Fibroblast of mammary gland (primary cell): ENCODE results near the gene TMBIM6.

ENCODE experiments used
- DNase-seq: peaks from one replicate; pipeline ENCODE4 v3.0.0-alpha.2; 2010; ENCODE audit warnings: low read depth
- H3K4me3 ChIP-seq: 2 replicates; pipeline ENCODE4 v1.5.1; 2011; ENCODE audit warnings: low read depth, mild to moderate bottlenecking, low read length, moderate library complexity; ENCODE audit not compliant: control insufficient read depth
- CTCF ChIP-seq: conservative IDR thresholded peaks from 2 replicates; pipeline ENCODE4 v1.5.1; 2011; ENCODE audit warnings: low read depth, low read length, inconsistent platforms; ENCODE audit not compliant: control insufficient read depth, insufficient read depth

Gene TMBIM6

GRCh38 chr12:49789992-49790391 is 48.6 kb downstream of the TMBIM6 start:
- H3K4me3 ChIP-seq, result no peak overlapping the region
- no peak for TF ChIP-seq CTCF
- DNase-seq, result no peak

- H3K4me3 ChIP-seq, result no peak overlapping the region
- no peak for DNase-seq
- TF ChIP-seq CTCF, result no peak
Observed at GRCh38 chr12:49790741-49791555, 49.6 kb downstream of the TMBIM6 start.

GRCh38 chr12:49791700-49792099 is 50.3 kb downstream of the TMBIM6 start:
- H3K4me3 ChIP-seq, result no peak overlapping the region
- DNase-seq, result no peak
- TF ChIP-seq CTCF, result no peak

GRCh38 chr12:49792181-49792970 is 51.0 kb downstream of the TMBIM6 start:
- no peak for TF ChIP-seq CTCF
- H3K4me3 ChIP-seq, result no peak overlapping the region
- DNase-seq, result no peak

- no peak for TF ChIP-seq CTCF
- no peak for DNase-seq
- no peak overlapping the region for H3K4me3 ChIP-seq
Observed at GRCh38 chr12:49792976-49793580, 51.7 kb downstream of the TMBIM6 start.

- no peak for DNase-seq
Observed at GRCh38 chr12:49793620-49794019, 52.3 kb downstream of the TMBIM6 start.

More at GRCh38 chr12:49793620-49794019, 52.3 kb downstream of the TMBIM6 start:
- H3K4me3 ChIP-seq, result no peak overlapping the region
- no peak for TF ChIP-seq CTCF
